ENCODE data around the gene NPAS3. TPM values are rescaled to one million over a fixed set of nuclear protein-coding genes. Genes with fewer than 3 reads are reported as not detected.

NPAS3 gene
- total RNA-seq, 1 experiment from 2014 or later: not detected

- no peaks in the 10 kb centered on the region for H3K4me1 ChIP-seq (ENCODE audit: control insufficient read depth in 1 of 2, insufficient read depth in 2 of 2, low read length in 2 of 2)
- H3K79me2 ChIP-seq (ENCODE audit: insufficient read depth, low read length): no peaks in the 10 kb centered on the region
- H3K9me3 ChIP-seq (ENCODE audit: control insufficient read depth in 1 of 2, insufficient read depth in 1 of 2, low read depth in 1 of 2, low read length in 2 of 2): no peaks in the 10 kb centered on the region
- DNase-seq (ENCODE audit: low read depth, low spot score) (no peak), ATAC-seq (no peak)
- RAD21 ChIA-PET (ENCODE audit: low non-redundant PET in 1 of 2, low total read pairs in 2 of 2, uncharacterized antibody in 2 of 2, unreplicated experiment in 2 of 2): no interaction called here
- H3K4me2 ChIP-seq (ENCODE audit: low read length): no peak overlapping the region
- no peaks in the 10 kb centered on the region for H3K9me2 ChIP-seq (ENCODE audit: insufficient read depth)
- no peaks in the 10 kb centered on the region for H3K36me3 ChIP-seq (ENCODE audit: control insufficient read depth in 1 of 2, insufficient read depth in 2 of 2, low read length in 2 of 2)
- no peak overlapping the region for H3K27ac ChIP-seq (ENCODE audit: low read depth, low read length)
- no peaks in the 10 kb centered on the region for H3K27me3 ChIP-seq (ENCODE audit: insufficient read depth, low read length)
- H3K9ac ChIP-seq (ENCODE audit: low read length): no peak overlapping the region
- no peak overlapping the region for H2AFZ ChIP-seq (ENCODE audit: low read depth, low read length, poor library complexity, severe bottlenecking)
- no peaks in the 10 kb centered on the region for H4K20me1 ChIP-seq (ENCODE audit: insufficient read depth)
- CTCF ChIA-PET: no interaction called here
- intact Hi-C loops (cut with micrococcal nuclease): no loop called here
- no peak for TF ChIP-seq ZFX (IDR thresholded peaks at IDR 0.05)
- TF ChIP-seq REST (IDR thresholded peaks at IDR 0.05; ENCODE audit: low read depth): no peak
- TF ChIP-seq EZH2phosphoT487 (IDR thresholded peaks at IDR 0.05; ENCODE audit: borderline replicate concordance): no peak
- no peak for TF ChIP-seq YY1 (IDR thresholded peaks at IDR 0.05; ENCODE audit: extremely low read depth, insufficient replicate concordance, low read depth, low read length)
- TF ChIP-seq EGR1 (IDR thresholded peaks at IDR 0.05; ENCODE audit: low read depth): no peak
- no peak for TF ChIP-seq ATF3 (IDR thresholded peaks at IDR 0.05)
- TF ChIP-seq RAD21 (IDR thresholded peaks at IDR 0.05; ENCODE audit: low read depth): no peak
- TF ChIP-seq POLR2AphosphoS5 (IDR thresholded peaks at IDR 0.05; ENCODE audit: low read depth, low read length): no peak
- TF ChIP-seq CTCF (IDR thresholded peaks at IDR 0.05 in 2 of 3, conservative IDR thresholded peaks at IDR 0.05 in 1 of 3; ENCODE audit: borderline replicate concordance in 1 of 3, insufficient read depth in 1 of 3, low read depth in 2 of 3, low read length in 2 of 3): no peak
- no peak for TF ChIP-seq FOSL1 (IDR thresholded peaks at IDR 0.05; ENCODE audit: low read depth)
- TF ChIP-seq ELF1 (IDR thresholded peaks at IDR 0.05; ENCODE audit: borderline replicate concordance, low read depth): no peak
- no peak for TF ChIP-seq SRF (IDR thresholded peaks at IDR 0.05; ENCODE audit: low read depth)
- TF ChIP-seq ZBTB33 (IDR thresholded peaks at IDR 0.05; ENCODE audit: extremely low read depth, insufficient replicate concordance, low read length): no peak
- no peak for TF ChIP-seq CEBPB (IDR thresholded peaks at IDR 0.05; ENCODE audit: low read depth)
- TF ChIP-seq JUND (IDR thresholded peaks at IDR 0.05): no peak
- TF ChIP-seq TCF7L2 (IDR thresholded peaks at IDR 0.05; ENCODE audit: borderline replicate concordance, extremely low read depth, insufficient read depth, insufficient read length): no peak
- no peak for TF ChIP-seq CBX3 (IDR thresholded peaks at IDR 0.05; ENCODE audit: low read depth)
- no peak overlapping the region for H3K4me3 ChIP-seq (replicated peaks in 1 of 2; ENCODE audit: low read depth in 1 of 2, low read length in 2 of 2)
- BruUV-seq (replicated peaks): no TSS peak
- POLR2A ChIA-PET: no interaction called here
Measured at GRCh38 chr14:33254861-33255395, 316.2 kb downstream of the NPAS3 start.
